Spinal cord (tissue), 10 donors: Measurements from ENCODE around the gene ZMYND8. TPM values are rescaled to one million over a fixed set of nuclear protein-coding genes. Genes with fewer than 3 reads are reported as not detected.
A peak's percentile ranks its signal among the peaks of the same experiment; 100 is the strongest.
"Not testable (repeated sequence)": the region's sequence is repeated elsewhere in the genome, so short reads cannot be mapped to it uniquely, and the experiment has no call there.

Experiments
- DNase-seq, 6 donors: peaks; one replicate each; pipeline versions ENCODE4 v3.0.0 to v3.0.0-alpha.2; 2013 to 2015; ENCODE audit warnings: low spot score in 6 of 6, low read depth in 4 of 6
- H3K27ac ChIP-seq: one replicate; pipeline ENCODE4 v1.5.1; 2013; ENCODE audit warnings: low read depth, low read length, control low read depth
- H3K27me3 ChIP-seq: one replicate; pipeline ENCODE4 v1.6.1; 2013; ENCODE audit warnings: low read length; ENCODE audit not compliant: control insufficient read depth, insufficient read depth
- H3K36me3 ChIP-seq: one replicate; pipeline ENCODE4 v1.6.1; 2013; ENCODE audit warnings: low read length; ENCODE audit not compliant: control insufficient read depth, insufficient read depth
- H3K4me1 ChIP-seq: one replicate; pipeline ENCODE4 v1.6.1; 2013; ENCODE audit warnings: low read length; ENCODE audit not compliant: control insufficient read depth, insufficient read depth
- H3K4me3 ChIP-seq: one replicate; pipeline ENCODE4 v1.5.1; 2013; ENCODE audit warnings: low read depth, low read length, control low read depth
- H3K9me3 ChIP-seq: one replicate; pipeline ENCODE4 v1.6.1; 2013; ENCODE audit warnings: low read length; ENCODE audit not compliant: control insufficient read depth, insufficient read depth
- WGBS: methylation state at CpG from one replicate; pipeline ENCODE4 v1.1.5; 2013; ENCODE audit warnings: missing lambda C conversion rate; ENCODE audit not compliant: insufficient coverage; 5-methylcytosine and 5-hydroxymethylcytosine counted together
- polyA plus RNA-seq, 2 donors: library from polyadenylated mRNA; unstranded; fragments of 120-200 nt; gene quantifications; one replicate each; pipeline ENCODE4 v1.2.1, GENCODE V29; 2013; ENCODE audit not compliant: insufficient read length in 2 of 2
- total RNA-seq, 2 donors: library from RNA; depleted of rRNA in 1 of 2; stranded (reverse); fragments of 120-200 nt in 1 of 2; fragments of >200 nt in 1 of 2; gene quantifications; one replicate each; pipeline versions ENCODE4 v1.2.3 to v1.2.4, GENCODE V29; 2013 to 2014
- donor health status: healthy.

ZMYND8 gene
- total and polyA plus RNA-seq, 4 donors = 31.1 to 45.8 (median 37.4) TPM

- peak; percentile 67 to 95 (median 78) for DNase-seq
- no peak overlapping the region for H3K4me3 ChIP-seq
- no peaks in the 10 kb centered on the region for H3K9me3 ChIP-seq
- H3K27me3 ChIP-seq = no peaks in the 10 kb centered on the region
- peaks cover 27% of the 10 kb centered on the region for H3K36me3 ChIP-seq
- H3K4me1 ChIP-seq = peaks cover 23% of the 10 kb centered on the region
- no CpG with 5 or more reads among the region's 8 CpGs for whole genome bisulfite sequencing
- no peak overlapping the region for H3K27ac ChIP-seq
Measured at GRCh38 chr20:47272893-47273590, 83.5 kb downstream of the ZMYND8 start.

GRCh38 chr20:47271046-47271615, 85.4 kb downstream of the ZMYND8 start:
- Histone ChIP-seq H3K4me1 (peaks cover 13% of the 10 kb centered on the region), H3K27ac (no peak overlapping the region), H3K9me3 (no peaks in the 10 kb centered on the region), H3K27me3 (no peaks in the 10 kb centered on the region), H3K36me3 (peaks cover 30% of the 10 kb centered on the region), H3K4me3 (no peak overlapping the region)
- 60% methylated on average over 1 of the region's 7 CpGs for WGBS
- no peak for DNase-seq

- Histone ChIP-seq H3K9me3 (no peaks in the 10 kb centered on the region), H3K27me3 (no peaks in the 10 kb centered on the region), H3K36me3 (peaks cover 22% of the 10 kb centered on the region), H3K27ac (no peak overlapping the region), H3K4me3 (no peak overlapping the region), H3K4me1 (no peaks in the 10 kb centered on the region)
- no peak for DNase-seq
- no CpG with 5 or more reads among the region's 7 CpGs for WGBS
Measured at GRCh38 chr20:47269309-47270165, 87.0 kb downstream of the ZMYND8 start.

GRCh38 chr20:47267621-47268020, 88.9 kb downstream of the ZMYND8 start:
- H3K27me3 ChIP-seq = no peaks in the 10 kb centered on the region
- no peak for DNase-seq
- H3K4me3 ChIP-seq = no peak overlapping the region
- no peaks in the 10 kb centered on the region for H3K9me3 ChIP-seq
- no peak overlapping the region for H3K27ac ChIP-seq
- peaks cover 15% of the 10 kb centered on the region for H3K4me1 ChIP-seq
- 97% methylated on average over 5 of the region's 5 CpGs for WGBS
- H3K36me3 ChIP-seq = peaks cover 22% of the 10 kb centered on the region

GRCh38 chr20:47266847-47267515, 89.5 kb downstream of the ZMYND8 start:
- Histone ChIP-seq H3K4me1 (peaks cover 16% of the 10 kb centered on the region), H3K27me3 (no peaks in the 10 kb centered on the region), H3K9me3 (no peaks in the 10 kb centered on the region), H3K4me3 (no peak overlapping the region), H3K27ac (no peak overlapping the region), H3K36me3 (peaks cover 26% of the 10 kb centered on the region)
- 89% methylated on average over 2 of the region's 7 CpGs for WGBS
- DNase-seq = no peak

GRCh38 chr20:47265984-47266383, 90.5 kb downstream of the ZMYND8 start:
- no peak for DNase-seq
- 100% methylated on average over 1 of the region's 5 CpGs for WGBS
- no peaks in the 10 kb centered on the region for H3K9me3 ChIP-seq
- peaks cover 16% of the 10 kb centered on the region for H3K4me1 ChIP-seq
- H3K27ac ChIP-seq = no peak overlapping the region
- H3K36me3 ChIP-seq = peaks cover 35% of the 10 kb centered on the region
- H3K27me3 ChIP-seq = no peaks in the 10 kb centered on the region
- H3K4me3 ChIP-seq = no peak overlapping the region

GRCh38 chr20:47265214-47265613, 91.3 kb downstream of the ZMYND8 start:
- 93% methylated on average over 4 of the region's 6 CpGs for WGBS
- Histone ChIP-seq H3K4me3 (no peak overlapping the region), H3K27me3 (no peaks in the 10 kb centered on the region), H3K27ac (no peak overlapping the region), H3K4me1 (peaks cover 16% of the 10 kb centered on the region), H3K9me3 (no peaks in the 10 kb centered on the region), H3K36me3 (peaks cover 40% of the 10 kb centered on the region)
- no peak for DNase-seq

GRCh38 chr20:47264137-47264769, 92.2 kb downstream of the ZMYND8 start:
- H3K4me3 ChIP-seq, DNase-seq, H3K9me3 ChIP-seq, H3K27me3 ChIP-seq, H3K27ac ChIP-seq: not testable (repeated sequence)
- 90% methylated on average over 4 of the region's 14 CpGs for WGBS
- H3K36me3 ChIP-seq = peaks cover 45% of the 10 kb centered on the region
- H3K4me1 ChIP-seq = peaks cover 18% of the 10 kb centered on the region

- no peak overlapping the region for H3K4me3 ChIP-seq
- peaks cover 25% of the 10 kb centered on the region for H3K4me1 ChIP-seq
- WGBS = 94% methylated on average over 2 of the region's 5 CpGs
- no peaks in the 10 kb centered on the region for H3K27me3 ChIP-seq
- peak overlapping the region; percentile 53 for H3K27ac ChIP-seq
- peaks cover 50% of the 10 kb centered on the region for H3K36me3 ChIP-seq
- DNase-seq = peak in 2 of 6 donors; percentile 57 to 81
- no peaks in the 10 kb centered on the region for H3K9me3 ChIP-seq
Measured at GRCh38 chr20:47263465-47264084, 92.9 kb downstream of the ZMYND8 start.
